ENCODE results near the gene MAP6.

DNA sequence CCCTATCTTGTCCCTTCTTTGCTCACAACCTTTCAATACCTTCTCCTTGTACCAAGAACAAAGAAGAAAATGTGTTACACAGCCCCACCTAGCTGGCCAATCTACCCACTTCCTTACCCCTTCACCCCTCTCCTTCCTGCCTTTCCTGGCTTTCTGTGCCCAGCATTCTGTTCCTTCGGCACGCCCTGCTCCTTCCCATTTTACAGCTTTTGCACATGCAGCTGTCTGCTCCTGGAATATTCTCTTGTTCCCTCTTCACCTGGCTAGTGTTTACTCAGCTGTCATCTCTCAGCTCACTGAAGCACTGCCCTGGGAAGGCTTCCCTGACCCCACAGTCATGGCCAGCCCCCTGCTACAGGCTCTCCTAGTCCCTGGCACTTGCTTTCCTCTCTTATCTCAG is 76.1 kb downstream of the MAP6 start:
- TF ChIP-seq POLR2A (IDR thresholded peaks at IDR 0.05; ENCODE audit: extremely low read depth, insufficient read length) = no peak
- TF ChIP-seq, protein P1, sequence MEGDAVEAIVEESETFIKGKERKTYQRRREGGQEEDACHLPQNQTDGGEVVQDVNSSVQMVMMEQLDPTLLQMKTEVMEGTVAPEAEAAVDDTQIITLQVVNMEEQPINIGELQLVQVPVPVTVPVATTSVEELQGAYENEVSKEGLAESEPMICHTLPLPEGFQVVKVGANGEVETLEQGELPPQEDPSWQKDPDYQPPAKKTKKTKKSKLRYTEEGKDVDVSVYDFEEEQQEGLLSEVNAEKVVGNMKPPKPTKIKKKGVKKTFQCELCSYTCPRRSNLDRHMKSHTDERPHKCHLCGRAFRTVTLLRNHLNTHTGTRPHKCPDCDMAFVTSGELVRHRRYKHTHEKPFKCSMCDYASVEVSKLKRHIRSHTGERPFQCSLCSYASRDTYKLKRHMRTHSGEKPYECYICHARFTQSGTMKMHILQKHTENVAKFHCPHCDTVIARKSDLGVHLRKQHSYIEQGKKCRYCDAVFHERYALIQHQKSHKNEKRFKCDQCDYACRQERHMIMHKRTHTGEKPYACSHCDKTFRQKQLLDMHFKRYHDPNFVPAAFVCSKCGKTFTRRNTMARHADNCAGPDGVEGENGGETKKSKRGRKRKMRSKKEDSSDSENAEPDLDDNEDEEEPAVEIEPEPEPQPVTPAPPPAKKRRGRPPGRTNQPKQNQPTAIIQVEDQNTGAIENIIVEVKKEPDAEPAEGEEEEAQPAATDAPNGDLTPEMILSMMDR (IDR thresholded peaks at IDR 0.05; ENCODE audit: low read depth, low read length) = no peak
- TF ChIP-seq, protein P2, sequence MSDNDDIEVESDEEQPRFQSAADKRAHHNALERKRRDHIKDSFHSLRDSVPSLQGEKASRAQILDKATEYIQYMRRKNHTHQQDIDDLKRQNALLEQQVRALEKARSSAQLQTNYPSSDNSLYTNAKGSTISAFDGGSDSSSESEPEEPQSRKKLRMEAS (IDR thresholded peaks at IDR 0.05; ENCODE audit: low read depth, low read length) = no peak

Data from NB4 (cell line).